Rectal smooth muscle tissue (tissue), 1 donor: ENCODE results near the gene FAM81A.

Experiments
- H3K27ac ChIP-seq: one replicate; pipeline ENCODE4 v1.7.0; 2013; ENCODE audit warnings: low read depth, low read length, inconsistent platforms
- H3K27me3 ChIP-seq: one replicate; pipeline ENCODE4 v1.7.0; 2013; ENCODE audit warnings: low read length; ENCODE audit not compliant: control insufficient read depth, insufficient read depth
- H3K36me3 ChIP-seq: one replicate; pipeline ENCODE4 v1.7.0; 2013; ENCODE audit warnings: low read length; ENCODE audit not compliant: control insufficient read depth, insufficient read depth
- H3K4me1 ChIP-seq: one replicate; pipeline ENCODE4 v1.7.0; 2013; ENCODE audit warnings: low read length; ENCODE audit not compliant: control insufficient read depth, insufficient read depth
- H3K4me3 ChIP-seq: one replicate; pipeline ENCODE4 v1.7.0; 2013; ENCODE audit warnings: low read length
- H3K9ac ChIP-seq: one replicate; pipeline ENCODE4 v1.7.0; 2013; ENCODE audit warnings: low read length

FAM81A gene

GRCh38 chr15:59553879-59554735 is 116.1 kb downstream of the FAM81A start:
- no peaks in the 10 kb centered on the region for H3K27me3 ChIP-seq
- H3K36me3 ChIP-seq = no peaks in the 10 kb centered on the region
- no peak overlapping the region for H3K9ac ChIP-seq
- no peak overlapping the region for H3K27ac ChIP-seq
- H3K4me3 ChIP-seq = no peak overlapping the region
- no peaks in the 10 kb centered on the region for H3K4me1 ChIP-seq

- H3K27me3 ChIP-seq = no peaks in the 10 kb centered on the region
- no peak overlapping the region for H3K4me3 ChIP-seq
- H3K36me3 ChIP-seq = no peaks in the 10 kb centered on the region
- no peak overlapping the region for H3K9ac ChIP-seq
- no peak overlapping the region for H3K27ac ChIP-seq
- no peaks in the 10 kb centered on the region for H3K4me1 ChIP-seq
These were observed 117.7 kb downstream of the FAM81A start for GRCh38 chr15:59555696-59556095.

GRCh38 chr15:59556380-59556779 is 118.4 kb downstream of the FAM81A start:
- H3K36me3 ChIP-seq = no peaks in the 10 kb centered on the region
- no peak overlapping the region for H3K4me3 ChIP-seq
- no peak overlapping the region for H3K9ac ChIP-seq
- H3K4me1 ChIP-seq = no peaks in the 10 kb centered on the region
- H3K27me3 ChIP-seq = no peaks in the 10 kb centered on the region
- no peak overlapping the region for H3K27ac ChIP-seq

GRCh38 chr15:59557581-59557980 is 119.6 kb downstream of the FAM81A start:
- H3K9ac ChIP-seq = no peak overlapping the region
- H3K4me1 ChIP-seq = no peaks in the 10 kb centered on the region
- H3K27ac ChIP-seq = no peak overlapping the region
- no peaks in the 10 kb centered on the region for H3K36me3 ChIP-seq
- no peaks in the 10 kb centered on the region for H3K27me3 ChIP-seq
- H3K4me3 ChIP-seq = no peak overlapping the region

DNA sequence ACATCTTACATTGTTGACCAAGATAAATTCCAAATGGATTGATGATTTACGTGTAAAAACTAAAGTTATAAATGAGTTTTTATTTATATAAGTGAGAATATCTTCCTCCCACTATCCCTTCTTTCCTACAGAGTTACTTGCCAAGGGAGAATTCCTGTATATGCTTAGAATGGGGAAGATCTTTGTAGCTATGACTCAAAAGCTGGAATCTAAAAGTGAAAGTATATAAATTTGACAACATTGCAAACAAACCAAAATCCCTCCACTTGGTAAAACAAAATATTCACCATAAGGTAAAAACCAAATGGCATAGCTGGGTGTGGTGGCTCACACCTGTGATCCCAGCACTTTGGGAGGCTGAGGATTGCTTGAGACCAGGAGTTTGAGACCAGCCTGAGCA is 120.9 kb downstream of the FAM81A start:
- Histone ChIP-seq H3K27me3 (no peaks in the 10 kb centered on the region), H3K4me1 (no peaks in the 10 kb centered on the region), H3K36me3 (no peaks in the 10 kb centered on the region), H3K27ac (no peak overlapping the region), H3K9ac (no peak overlapping the region), H3K4me3 (no peak overlapping the region)

- H3K4me3 ChIP-seq = no peak overlapping the region
- H3K9ac ChIP-seq = no peak overlapping the region
- no peaks in the 10 kb centered on the region for H3K36me3 ChIP-seq
- H3K27me3 ChIP-seq = no peaks in the 10 kb centered on the region
- no peaks in the 10 kb centered on the region for H3K4me1 ChIP-seq
- H3K27ac ChIP-seq = no peak overlapping the region
These were observed 123.6 kb downstream of the FAM81A start for GRCh38 chr15:59561547-59561946.

DNA sequence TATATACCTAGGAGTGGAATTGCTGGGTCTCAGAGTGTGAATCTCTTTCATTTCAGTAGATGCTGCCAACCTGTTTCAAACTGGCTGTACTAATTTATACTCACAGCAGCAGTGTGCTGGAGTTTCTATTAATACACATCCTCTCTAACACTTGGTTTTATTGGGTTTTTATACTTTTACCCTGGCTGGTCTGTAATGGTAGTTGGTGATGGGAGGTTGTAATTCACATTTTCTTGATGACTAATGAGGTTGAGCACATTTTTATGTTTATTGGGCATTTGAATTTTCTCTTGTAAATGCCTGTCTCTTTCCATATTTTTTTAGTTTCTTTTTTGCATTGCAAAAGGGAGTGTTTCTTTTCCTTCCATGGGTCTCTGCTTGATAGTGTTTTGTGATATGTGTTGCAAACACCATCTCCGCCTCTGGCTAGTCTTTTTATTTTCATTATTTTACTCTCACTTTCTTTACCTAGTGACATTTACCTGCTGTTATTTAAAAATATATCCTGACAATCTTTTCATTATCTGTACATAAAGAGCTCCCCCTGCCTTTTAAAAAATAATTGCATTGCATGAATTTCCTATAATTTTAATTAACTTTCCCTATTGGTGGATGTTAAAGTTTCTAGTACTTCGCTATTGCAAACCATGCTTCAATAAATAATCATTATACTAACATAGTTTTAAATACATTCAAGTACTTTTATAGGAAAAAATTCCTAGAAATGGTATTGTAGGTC is 124.6 kb downstream of the FAM81A start:
- H3K27me3 ChIP-seq = no peaks in the 10 kb centered on the region
- H3K36me3 ChIP-seq = no peaks in the 10 kb centered on the region
- H3K9ac ChIP-seq = no peak overlapping the region
- H3K4me3 ChIP-seq = no peak overlapping the region
- no peaks in the 10 kb centered on the region for H3K4me1 ChIP-seq
- H3K27ac ChIP-seq = no peak overlapping the region

DNA sequence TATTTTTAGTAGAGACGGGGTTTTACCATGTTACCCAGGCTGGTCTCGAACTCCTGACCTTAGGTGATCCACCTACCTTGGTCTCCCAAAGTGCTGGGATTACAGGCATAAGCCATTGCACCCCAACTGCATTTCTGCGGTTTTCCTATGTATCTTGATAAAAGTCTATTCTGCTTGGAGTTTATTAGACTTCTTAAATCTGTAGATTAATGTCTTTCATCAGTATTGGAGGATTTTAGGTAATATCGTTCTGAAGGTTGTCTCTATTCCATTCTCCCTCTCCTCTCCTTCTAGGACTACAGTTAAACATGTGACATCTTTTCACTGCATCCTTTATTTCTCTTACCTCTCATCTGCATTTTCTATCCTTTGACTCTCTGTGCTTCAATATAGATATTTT is 127.3 kb downstream of the FAM81A start:
- Histone ChIP-seq H3K9ac (no peak overlapping the region), H3K27ac (no peak overlapping the region), H3K4me1 (no peaks in the 10 kb centered on the region)

DNA sequence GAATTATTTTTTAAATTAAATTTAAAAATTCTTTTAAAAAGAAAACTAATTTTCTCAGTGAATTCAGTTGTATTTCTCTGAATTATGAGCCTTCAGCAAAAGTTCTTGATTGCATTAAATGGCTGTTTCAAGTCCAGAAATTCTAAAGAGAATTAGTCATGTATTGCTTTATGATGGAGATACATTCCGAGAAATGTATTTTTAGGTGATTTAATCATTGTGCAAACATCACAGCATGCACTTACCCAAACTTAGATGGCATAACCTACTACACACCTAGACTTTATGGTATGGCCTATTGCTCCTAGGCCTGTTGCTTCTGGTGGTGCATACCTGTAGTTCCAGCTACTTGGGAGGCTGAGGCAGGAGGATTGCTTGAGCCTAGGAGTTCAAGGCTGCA is 129.3 kb downstream of the FAM81A start:
- Histone ChIP-seq H3K4me1 (no peaks in the 10 kb centered on the region), H3K4me3 (no peak overlapping the region), H3K27ac (no peak overlapping the region), H3K27me3 (no peaks in the 10 kb centered on the region), H3K36me3 (no peaks in the 10 kb centered on the region), H3K9ac (no peak overlapping the region)

More for the DNA sequence above, 127.3 kb downstream of the FAM81A start:
- Histone ChIP-seq H3K27me3 (no peaks in the 10 kb centered on the region), H3K36me3 (no peaks in the 10 kb centered on the region), H3K4me3 (no peak overlapping the region)

- Histone ChIP-seq H3K9ac (no peak overlapping the region), H3K36me3 (no peaks in the 10 kb centered on the region), H3K4me3 (no peak overlapping the region), H3K4me1 (no peaks in the 10 kb centered on the region), H3K27me3 (no peaks in the 10 kb centered on the region), H3K27ac (no peak overlapping the region)
These were observed 131.5 kb downstream of the FAM81A start for GRCh38 chr15:59569477-59569876.

- Histone ChIP-seq H3K27me3 (no peaks in the 10 kb centered on the region), H3K27ac (no peak overlapping the region), H3K4me3 (no peak overlapping the region), H3K36me3 (no peaks in the 10 kb centered on the region), H3K9ac (no peak overlapping the region), H3K4me1 (no peaks in the 10 kb centered on the region)
These were observed 132.3 kb downstream of the FAM81A start for GRCh38 chr15:59570315-59570714.

DNA sequence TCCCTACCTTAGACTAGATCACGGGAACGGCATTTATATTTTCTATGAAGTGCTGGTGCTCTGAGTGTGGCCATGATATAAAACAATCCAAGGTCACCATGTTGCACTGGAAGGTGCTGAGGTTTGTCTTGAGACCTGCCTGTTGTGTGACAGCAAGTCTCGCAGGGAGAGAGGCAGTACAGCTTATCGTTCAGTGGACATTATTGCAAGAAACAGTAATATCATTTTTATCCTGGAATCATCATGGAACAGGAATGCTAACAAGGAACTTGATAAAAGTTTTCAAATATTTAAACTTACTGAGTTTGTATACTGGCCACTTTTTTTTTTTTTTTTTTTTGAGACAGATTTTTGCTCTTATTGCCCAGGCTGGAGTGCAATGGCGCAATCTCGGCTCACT is 133.6 kb downstream of the FAM81A start:
- no peaks in the 10 kb centered on the region for H3K27me3 ChIP-seq
- H3K36me3 ChIP-seq = no peaks in the 10 kb centered on the region
- H3K4me3 ChIP-seq = no peak overlapping the region
- no peaks in the 10 kb centered on the region for H3K4me1 ChIP-seq
- H3K9ac ChIP-seq = no peak overlapping the region
- H3K27ac ChIP-seq = no peak overlapping the region
